Tibial nerve (tissue), 3 donors: ENCODE data around the gene TRAPPC5.

Source experiments
- POLR2A ChIP-seq, 2 donors: fragments of 450-650 bp; IDR thresholded peaks; one replicate each; pipeline ENCODE4 v1.6.1; 2017; ENCODE audit warnings: antibody characterized with exemption in 2 of 2, mild to moderate bottlenecking in 2 of 2, moderate library complexity in 2 of 2
- TF ChIP-seq, protein P1 (sequence below), 5 experiments: fragments of 200-600 bp in 3 of 5; fragments of 450-650 bp in 2 of 5; sonication (generic) in 3 of 5; IDR thresholded peaks; one replicate each; pipeline ENCODE4 v1.5.1; 2016 to 2019; ENCODE audit warnings: antibody characterized with exemption in 5 of 5, mild to moderate bottlenecking in 3 of 5, moderate library complexity in 2 of 5

GRCh38 chr19:7680606-7681339 lies at the start of gene TRAPPC5:
- TF ChIP-seq, protein P1, sequence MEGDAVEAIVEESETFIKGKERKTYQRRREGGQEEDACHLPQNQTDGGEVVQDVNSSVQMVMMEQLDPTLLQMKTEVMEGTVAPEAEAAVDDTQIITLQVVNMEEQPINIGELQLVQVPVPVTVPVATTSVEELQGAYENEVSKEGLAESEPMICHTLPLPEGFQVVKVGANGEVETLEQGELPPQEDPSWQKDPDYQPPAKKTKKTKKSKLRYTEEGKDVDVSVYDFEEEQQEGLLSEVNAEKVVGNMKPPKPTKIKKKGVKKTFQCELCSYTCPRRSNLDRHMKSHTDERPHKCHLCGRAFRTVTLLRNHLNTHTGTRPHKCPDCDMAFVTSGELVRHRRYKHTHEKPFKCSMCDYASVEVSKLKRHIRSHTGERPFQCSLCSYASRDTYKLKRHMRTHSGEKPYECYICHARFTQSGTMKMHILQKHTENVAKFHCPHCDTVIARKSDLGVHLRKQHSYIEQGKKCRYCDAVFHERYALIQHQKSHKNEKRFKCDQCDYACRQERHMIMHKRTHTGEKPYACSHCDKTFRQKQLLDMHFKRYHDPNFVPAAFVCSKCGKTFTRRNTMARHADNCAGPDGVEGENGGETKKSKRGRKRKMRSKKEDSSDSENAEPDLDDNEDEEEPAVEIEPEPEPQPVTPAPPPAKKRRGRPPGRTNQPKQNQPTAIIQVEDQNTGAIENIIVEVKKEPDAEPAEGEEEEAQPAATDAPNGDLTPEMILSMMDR (IDR thresholded peaks at IDR 0.05): peak; percentile 96 to 100 (median 99)
- peak; percentile 25 to 48 for TF ChIP-seq POLR2A (IDR thresholded peaks at IDR 0.05)
